ENCODE results near the gene SPOCK1. TPM values are rescaled to one million over a fixed set of nuclear protein-coding genes. Genes with fewer than 3 reads are reported as not detected.

SPOCK1 gene
- total RNA-seq, 2 experiments from 2014 or later, result not detected

- ATAC-seq (ENCODE audit: low read depth), result no peak
These were observed 351.0 kb downstream of the SPOCK1 start for GRCh38 chr5:137148159-137148558.

DNA sequence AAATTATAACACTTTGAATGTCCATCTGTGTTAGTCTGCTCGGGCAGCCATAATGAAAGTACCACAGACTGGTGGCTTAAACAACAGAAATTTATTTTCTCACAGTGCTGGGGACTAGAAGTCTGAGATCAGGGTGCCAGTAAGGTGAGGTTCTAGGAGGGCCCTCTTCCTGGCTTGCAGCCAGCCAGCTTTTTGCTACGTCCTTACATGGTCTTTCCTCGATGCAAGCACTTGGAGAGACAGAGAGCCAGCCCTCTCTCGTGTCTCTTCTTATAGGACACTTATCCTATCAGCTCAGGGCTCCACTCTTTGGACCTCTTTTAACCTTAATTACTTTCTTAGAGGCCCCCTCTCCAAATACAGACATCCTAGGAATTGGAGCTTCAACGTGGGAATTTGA lies 351.8 kb downstream of the SPOCK1 start:
- POLR2A ChIA-PET, result no interaction called here
- Mint-ChIP-seq H3K27me3 (no peaks in the 10 kb centered on the region), H3K27ac (no peak overlapping the region), H3K4me3 (no peak overlapping the region), H3K9me3 (no peaks in the 10 kb centered on the region), H3K4me1 (no peaks in the 10 kb centered on the region), H3K36me3 (no peaks in the 10 kb centered on the region)
- ATAC-seq (ENCODE audit: low read depth), result no peak
- DNase-seq, result no peak

More at GRCh38 chr5:137148159-137148558, 351.0 kb downstream of the SPOCK1 start:
- Mint-ChIP-seq H3K36me3 (no peaks in the 10 kb centered on the region), H3K9me3 (no peaks in the 10 kb centered on the region), H3K4me3 (no peak overlapping the region), H3K27me3 (no peaks in the 10 kb centered on the region), H3K27ac (no peak overlapping the region), H3K4me1 (no peaks in the 10 kb centered on the region)
- POLR2A ChIA-PET, result no interaction called here
- no peak for DNase-seq

- H3K4me3 Mint-ChIP-seq, result no peak overlapping the region
- no peaks in the 10 kb centered on the region for H3K9me3 Mint-ChIP-seq
- DNase-seq, result no peak
- H3K27me3 Mint-ChIP-seq, result no peaks in the 10 kb centered on the region
- H3K36me3 Mint-ChIP-seq, result no peaks in the 10 kb centered on the region
- no peaks in the 10 kb centered on the region for H3K4me1 Mint-ChIP-seq
- no peak for ATAC-seq (ENCODE audit: low read depth)
- no peak overlapping the region for H3K27ac Mint-ChIP-seq
- POLR2A ChIA-PET, result no interaction called here
These were observed 352.7 kb downstream of the SPOCK1 start for GRCh38 chr5:137146402-137146890.

DNA sequence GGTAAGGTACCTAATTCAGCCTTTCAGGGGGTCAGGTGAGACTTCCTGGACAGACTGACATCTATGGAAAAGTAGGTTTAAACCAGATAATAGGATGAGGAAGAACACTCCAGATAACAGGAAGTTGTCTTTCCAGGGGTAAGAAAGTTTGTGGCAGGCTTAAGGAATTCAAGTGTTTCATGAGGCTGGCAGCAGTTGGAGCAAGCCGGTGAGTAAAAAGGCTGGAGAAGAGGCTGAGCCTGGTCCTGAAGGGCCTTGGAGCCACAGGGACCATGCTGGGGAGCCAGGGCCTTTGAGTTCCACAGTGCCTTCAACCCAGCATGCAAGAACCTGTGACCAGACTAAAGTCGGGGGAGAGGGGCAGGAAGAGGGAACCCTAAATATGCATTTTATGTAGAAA lies 353.4 kb downstream of the SPOCK1 start:
- Mint-ChIP-seq H3K4me3 (no peak overlapping the region), H3K27ac (no peak overlapping the region), H3K9me3 (no peaks in the 10 kb centered on the region), H3K4me1 (no peaks in the 10 kb centered on the region), H3K36me3 (no peaks in the 10 kb centered on the region), H3K27me3 (no peaks in the 10 kb centered on the region)
- POLR2A ChIA-PET, result no interaction called here
- ATAC-seq (ENCODE audit: low read depth), result no peak
- DNase-seq, result no peak

- ATAC-seq (ENCODE audit: low read depth), result no peak
- DNase-seq, result no peak
- Mint-ChIP-seq H3K4me3 (no peak overlapping the region), H3K27me3 (no peaks in the 10 kb centered on the region), H3K9me3 (no peaks in the 10 kb centered on the region), H3K4me1 (no peaks in the 10 kb centered on the region), H3K27ac (no peak overlapping the region), H3K36me3 (no peaks in the 10 kb centered on the region)
- POLR2A ChIA-PET, result no interaction called here
These were observed 354.5 kb downstream of the SPOCK1 start for GRCh38 chr5:137144656-137145055.

- Mint-ChIP-seq H3K27me3 (peaks cover 3% of the 10 kb centered on the region), H3K4me3 (no peak overlapping the region), H3K4me1 (no peaks in the 10 kb centered on the region), H3K27ac (no peak overlapping the region), H3K36me3 (no peaks in the 10 kb centered on the region), H3K9me3 (no peaks in the 10 kb centered on the region)
- POLR2A ChIA-PET, result no interaction called here
- DNase-seq (no peak), ATAC-seq (ENCODE audit: low read depth) (no peak)
These were observed 356.1 kb downstream of the SPOCK1 start for GRCh38 chr5:137142764-137143605.

GRCh38 chr5:137142346-137142745 lies 356.8 kb downstream of the SPOCK1 start:
- no peaks in the 10 kb centered on the region for H3K36me3 Mint-ChIP-seq
- H3K27me3 Mint-ChIP-seq, result peaks cover 3% of the 10 kb centered on the region
- DNase-seq, result no peak
- POLR2A ChIA-PET, result no interaction called here
- ATAC-seq (ENCODE audit: low read depth), result no peak
- no peaks in the 10 kb centered on the region for H3K4me1 Mint-ChIP-seq
- H3K9me3 Mint-ChIP-seq, result no peaks in the 10 kb centered on the region
- H3K27ac Mint-ChIP-seq, result no peak overlapping the region
- no peak overlapping the region for H3K4me3 Mint-ChIP-seq

DNA sequence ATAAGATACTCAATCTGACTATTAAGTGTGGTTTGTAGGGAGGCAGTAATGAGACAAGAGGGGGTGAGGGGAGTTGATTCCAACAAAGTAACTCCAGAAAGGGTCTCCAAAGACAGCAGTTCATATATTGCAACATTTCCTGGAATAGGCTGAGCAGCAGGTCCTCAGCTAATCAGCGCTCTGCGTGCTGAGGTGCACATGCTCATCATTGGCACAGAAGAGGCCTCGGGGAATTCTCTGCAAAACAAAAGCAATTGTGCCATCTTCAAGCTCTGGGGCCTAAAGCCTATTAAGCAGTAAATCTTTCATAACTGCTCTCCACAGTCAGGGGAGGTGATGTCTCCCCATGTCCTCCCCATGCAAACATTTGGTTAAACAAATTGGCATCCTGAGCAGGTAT lies 357.3 kb downstream of the SPOCK1 start:
- H3K4me1 Mint-ChIP-seq, result no peaks in the 10 kb centered on the region
- ATAC-seq (ENCODE audit: low read depth) (no peak), DNase-seq (no peak)
- H3K27ac Mint-ChIP-seq, result no peak overlapping the region
- no peak overlapping the region for H3K4me3 Mint-ChIP-seq
- H3K27me3 Mint-ChIP-seq, result peaks cover 3% of the 10 kb centered on the region
- POLR2A ChIA-PET, result no interaction called here
- H3K36me3 Mint-ChIP-seq, result no peaks in the 10 kb centered on the region
- no peaks in the 10 kb centered on the region for H3K9me3 Mint-ChIP-seq

- H3K4me3 Mint-ChIP-seq, result no peak overlapping the region
- peaks cover 3% of the 10 kb centered on the region for H3K27me3 Mint-ChIP-seq
- H3K27ac Mint-ChIP-seq, result no peak overlapping the region
- no peaks in the 10 kb centered on the region for H3K36me3 Mint-ChIP-seq
- H3K9me3 Mint-ChIP-seq, result no peaks in the 10 kb centered on the region
- POLR2A ChIA-PET, result no interaction called here
- ATAC-seq (ENCODE audit: low read depth) (no peak), DNase-seq (no peak)
- H3K4me1 Mint-ChIP-seq, result no peaks in the 10 kb centered on the region
These were observed 362.0 kb downstream of the SPOCK1 start for GRCh38 chr5:137136991-137137632.

DNA sequence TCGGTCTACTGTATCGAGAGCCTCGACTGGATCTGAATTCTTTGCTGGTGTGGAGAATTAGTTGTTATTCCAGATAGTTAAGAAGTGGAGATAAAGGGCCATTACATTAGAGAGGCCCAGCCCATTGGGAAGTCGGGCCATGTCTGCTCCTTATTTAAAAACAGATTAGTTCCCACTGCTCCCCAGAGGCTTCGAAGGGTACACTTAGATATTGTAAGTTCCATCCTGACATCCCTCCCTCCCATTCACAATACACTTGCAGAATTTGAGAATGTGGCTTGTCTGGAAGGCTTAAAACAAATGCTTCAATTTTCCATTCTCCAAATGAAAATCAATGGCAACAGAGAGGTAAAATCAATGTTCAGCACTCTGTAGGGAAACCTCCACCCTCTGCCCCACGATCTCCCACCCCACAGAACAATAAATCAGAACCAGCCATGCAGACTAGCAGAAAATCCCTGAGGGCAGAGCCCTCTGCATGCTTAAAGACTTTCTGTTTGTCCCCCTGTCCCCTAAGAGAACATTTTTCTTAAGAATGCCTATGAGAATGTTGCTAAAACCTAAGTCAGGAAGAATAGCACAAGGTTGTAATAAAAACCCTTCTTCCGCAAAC lies 364.1 kb downstream of the SPOCK1 start:
- H3K27me3 Mint-ChIP-seq, result peaks cover 5% of the 10 kb centered on the region

GRCh38 chr5:137129886-137130680 lies 369.0 kb downstream of the SPOCK1 start:
- DNase-seq (no peak), ATAC-seq (ENCODE audit: low read depth) (no peak)
- H3K36me3 Mint-ChIP-seq, result no peaks in the 10 kb centered on the region
- H3K27me3 Mint-ChIP-seq, result peaks cover 4% of the 10 kb centered on the region
- no peaks in the 10 kb centered on the region for H3K9me3 Mint-ChIP-seq
- H3K27ac Mint-ChIP-seq, result no peak overlapping the region
- no peak overlapping the region for H3K4me3 Mint-ChIP-seq
- POLR2A ChIA-PET, result no interaction called here
- no peaks in the 10 kb centered on the region for H3K4me1 Mint-ChIP-seq

More for the DNA sequence above, 364.1 kb downstream of the SPOCK1 start:
- Mint-ChIP-seq H3K4me1 (no peaks in the 10 kb centered on the region), H3K9me3 (no peaks in the 10 kb centered on the region), H3K4me3 (no peak overlapping the region), H3K36me3 (no peaks in the 10 kb centered on the region), H3K27ac (no peak overlapping the region)
- POLR2A ChIA-PET, result no interaction called here
- no peak for ATAC-seq (ENCODE audit: low read depth)
- DNase-seq, result no peak

- H3K4me1 Mint-ChIP-seq, result no peaks in the 10 kb centered on the region
- no peaks in the 10 kb centered on the region for H3K9me3 Mint-ChIP-seq
- POLR2A ChIA-PET, result no interaction called here
- DNase-seq (no peak), ATAC-seq (ENCODE audit: low read depth) (no peak)
- peaks cover 4% of the 10 kb centered on the region for H3K27me3 Mint-ChIP-seq
- no peaks in the 10 kb centered on the region for H3K36me3 Mint-ChIP-seq
- no peak overlapping the region for H3K4me3 Mint-ChIP-seq
- H3K27ac Mint-ChIP-seq, result no peak overlapping the region
These were observed 371.1 kb downstream of the SPOCK1 start for GRCh38 chr5:137128012-137128411.

DNA sequence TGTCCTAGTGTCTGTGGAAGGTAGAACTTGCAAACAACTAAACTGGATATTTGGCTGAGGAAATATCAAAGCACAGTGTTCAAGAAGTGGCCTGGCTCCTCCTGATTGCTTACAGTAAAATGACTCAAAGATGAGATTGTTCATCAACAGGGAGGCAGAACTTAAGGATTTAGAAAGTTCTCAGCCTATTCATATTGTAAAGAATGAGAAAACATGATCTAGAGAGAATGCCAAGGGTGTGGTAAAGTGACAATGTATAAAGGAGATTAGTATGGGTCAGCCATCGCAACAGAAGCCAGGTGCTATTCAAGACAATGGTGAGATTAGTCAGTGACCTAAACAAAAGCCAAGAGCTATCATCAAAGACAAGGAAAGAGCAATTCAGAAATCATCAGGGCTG lies 372.3 kb downstream of the SPOCK1 start:
- DNase-seq (no peak), ATAC-seq (ENCODE audit: low read depth) (no peak)
- Mint-ChIP-seq H3K4me3 (no peak overlapping the region), H3K9me3 (no peaks in the 10 kb centered on the region), H3K27me3 (peaks cover 4% of the 10 kb centered on the region), H3K27ac (no peak overlapping the region), H3K4me1 (no peaks in the 10 kb centered on the region), H3K36me3 (no peaks in the 10 kb centered on the region)
- POLR2A ChIA-PET, result no interaction called here
